ENCODE measurements around the gene CYB5R4.

CYB5R4 gene, protein sequence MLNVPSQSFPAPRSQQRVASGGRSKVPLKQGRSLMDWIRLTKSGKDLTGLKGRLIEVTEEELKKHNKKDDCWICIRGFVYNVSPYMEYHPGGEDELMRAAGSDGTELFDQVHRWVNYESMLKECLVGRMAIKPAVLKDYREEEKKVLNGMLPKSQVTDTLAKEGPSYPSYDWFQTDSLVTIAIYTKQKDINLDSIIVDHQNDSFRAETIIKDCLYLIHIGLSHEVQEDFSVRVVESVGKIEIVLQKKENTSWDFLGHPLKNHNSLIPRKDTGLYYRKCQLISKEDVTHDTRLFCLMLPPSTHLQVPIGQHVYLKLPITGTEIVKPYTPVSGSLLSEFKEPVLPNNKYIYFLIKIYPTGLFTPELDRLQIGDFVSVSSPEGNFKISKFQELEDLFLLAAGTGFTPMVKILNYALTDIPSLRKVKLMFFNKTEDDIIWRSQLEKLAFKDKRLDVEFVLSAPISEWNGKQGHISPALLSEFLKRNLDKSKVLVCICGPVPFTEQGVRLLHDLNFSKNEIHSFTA

DNA sequence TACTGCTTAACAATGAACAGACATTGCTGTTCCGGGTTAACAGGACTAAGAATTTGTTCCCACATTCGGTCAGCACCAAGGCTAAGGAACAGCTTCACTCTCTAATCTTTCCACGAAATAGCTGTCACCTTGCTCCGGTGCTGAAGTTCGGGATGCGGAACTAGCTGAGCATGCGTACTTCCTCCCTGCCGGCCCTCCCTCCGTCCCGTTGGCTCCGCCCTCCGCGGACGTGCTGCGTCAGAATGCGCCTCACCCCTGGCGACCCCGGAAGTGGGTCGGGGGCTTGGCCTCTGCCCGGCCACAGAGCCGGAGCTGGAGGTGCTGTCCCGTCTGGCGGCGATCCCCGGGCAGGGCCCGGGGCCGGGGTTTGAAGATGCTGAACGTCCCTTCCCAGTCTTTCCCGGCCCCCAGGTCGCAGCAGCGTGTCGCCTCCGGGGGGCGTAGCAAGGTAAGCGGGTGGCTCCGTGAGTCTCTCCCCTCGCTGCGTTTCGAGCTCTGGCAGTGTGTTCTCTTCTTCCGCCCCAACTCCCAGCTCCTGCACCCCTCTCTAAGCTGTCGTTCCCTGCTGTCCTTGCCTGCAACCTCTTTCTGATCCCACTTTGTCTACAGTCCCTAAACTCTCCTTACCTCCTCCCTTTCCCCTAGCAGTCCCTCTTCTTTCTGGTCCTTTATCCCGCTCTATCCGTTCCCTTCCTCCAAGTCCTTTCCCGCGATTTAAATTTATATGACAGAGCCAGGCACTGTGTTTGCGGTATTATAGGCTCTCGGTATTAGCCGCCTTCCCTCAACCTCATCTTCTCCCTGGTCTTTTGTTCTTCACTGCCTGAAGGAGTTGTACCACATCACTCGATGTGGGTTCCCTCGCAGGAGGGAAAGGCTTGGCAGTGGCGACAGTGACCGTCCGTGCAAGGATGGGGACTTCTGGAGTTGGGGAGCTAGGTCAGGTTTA is at the start of gene CYB5R4:
CYB5R4 (plus strand) TSS at position 280 of the 949 bp plus-strand sequence; CDS start at position 374, 94 bp downstream.
- DNase-seq (ENCODE audit: low read depth in 2 of 3, low spot score in 1 of 3) = peak; percentile 89 to 91 (median 91)

DNA sequence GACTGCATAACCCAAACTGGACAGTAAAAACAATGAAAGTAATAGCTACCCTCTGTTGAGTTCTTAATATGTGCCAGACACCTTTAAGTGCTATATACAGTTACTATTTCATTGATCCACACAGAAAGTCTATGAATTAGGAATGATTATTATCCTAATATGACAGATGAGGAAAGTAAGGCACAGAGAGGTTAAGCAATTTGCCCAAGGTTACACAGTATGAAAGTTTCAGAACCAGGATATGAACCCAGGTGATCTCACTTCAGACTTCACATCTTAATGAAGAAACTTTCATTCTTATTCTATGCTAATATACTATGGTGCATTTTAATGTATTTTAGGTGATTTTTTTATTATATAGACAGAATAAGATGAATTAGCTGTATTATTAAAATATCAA is 46.9 kb upstream of the CYB5R4 start:
- DNase-seq (ENCODE audit: low read depth in 2 of 3, low spot score in 1 of 3) = no peak

DNA sequence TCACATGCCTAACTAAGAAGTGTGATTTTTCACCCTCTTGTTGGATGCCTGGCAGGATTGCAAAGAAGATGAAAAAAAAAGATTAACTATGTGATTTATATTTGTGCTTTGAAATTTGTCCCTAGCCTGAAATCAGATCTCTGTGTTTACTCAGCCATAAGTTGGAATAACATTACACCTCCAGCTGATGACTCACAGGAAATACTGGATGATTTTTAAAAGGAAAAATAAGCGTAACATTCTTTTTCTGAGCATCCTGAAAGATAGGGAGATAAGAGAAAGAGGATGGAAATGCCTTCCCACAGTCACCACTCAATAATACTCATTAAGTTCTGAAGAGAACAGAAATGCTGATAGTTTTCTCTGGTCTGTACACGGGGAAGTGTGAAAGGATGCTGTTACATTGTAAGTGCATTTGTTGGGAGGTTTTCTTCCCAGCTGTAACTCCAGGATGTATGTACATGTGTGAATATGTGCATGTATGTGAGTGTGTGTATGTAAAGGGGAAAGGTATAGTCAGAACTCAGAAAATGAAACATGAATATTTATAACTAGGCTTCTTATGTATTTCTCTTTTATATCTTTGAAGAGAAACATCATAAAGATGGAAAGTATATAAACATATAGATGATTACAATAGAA is 43.7 kb upstream of the CYB5R4 start:
- DNase-seq (ENCODE audit: low read depth in 2 of 3, low spot score in 1 of 3) = no peak

DNA sequence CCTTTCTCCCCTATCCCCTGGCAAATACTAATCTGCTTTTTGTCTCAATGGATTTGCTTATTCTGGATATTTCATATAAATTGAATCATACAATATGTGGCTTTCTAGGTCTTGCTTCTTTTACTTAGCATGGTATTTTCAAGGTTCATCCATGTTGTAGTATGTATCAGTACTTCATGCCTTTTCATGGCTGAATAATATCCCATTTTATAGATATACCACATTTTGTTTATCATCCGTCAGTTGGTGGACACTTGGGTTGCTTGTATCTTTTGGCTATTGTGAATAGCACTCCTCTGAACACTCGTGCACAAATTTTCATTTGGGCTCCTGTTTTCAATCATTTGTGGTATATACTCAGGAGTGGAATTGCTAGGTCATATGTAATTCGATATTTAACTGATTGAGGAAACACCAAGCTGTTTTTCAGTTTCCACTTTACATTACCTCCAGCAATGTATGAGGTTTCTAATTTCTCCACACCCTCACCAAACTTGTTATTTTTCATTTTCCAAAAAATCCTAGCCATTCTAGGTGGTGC is 36.8 kb upstream of the CYB5R4 start:
- DNase-seq (ENCODE audit: low read depth in 2 of 3, low spot score in 1 of 3) = no peak

DNA sequence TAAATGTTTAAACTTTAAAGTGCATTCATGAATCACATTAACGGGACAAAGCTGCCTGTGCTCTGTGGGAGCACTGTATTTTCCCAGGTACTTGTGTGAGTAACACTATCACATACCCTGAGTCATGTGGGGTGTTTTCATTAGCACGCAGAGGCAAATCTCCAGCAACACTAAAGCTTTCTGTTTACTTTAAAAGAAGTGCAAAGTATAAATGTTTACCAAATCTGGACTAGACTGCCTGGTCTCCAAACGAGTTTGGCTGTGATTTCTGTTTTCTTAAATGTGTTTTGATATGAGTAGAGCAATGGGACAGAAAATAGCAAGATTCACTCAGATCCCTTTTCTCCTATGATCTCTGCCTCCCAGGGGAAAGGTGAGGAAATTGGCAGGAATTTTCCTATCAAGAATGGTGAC is 35.1 kb upstream of the CYB5R4 start:
- no peak for DNase-seq (ENCODE audit: low read depth in 2 of 3, low spot score in 1 of 3)

DNA sequence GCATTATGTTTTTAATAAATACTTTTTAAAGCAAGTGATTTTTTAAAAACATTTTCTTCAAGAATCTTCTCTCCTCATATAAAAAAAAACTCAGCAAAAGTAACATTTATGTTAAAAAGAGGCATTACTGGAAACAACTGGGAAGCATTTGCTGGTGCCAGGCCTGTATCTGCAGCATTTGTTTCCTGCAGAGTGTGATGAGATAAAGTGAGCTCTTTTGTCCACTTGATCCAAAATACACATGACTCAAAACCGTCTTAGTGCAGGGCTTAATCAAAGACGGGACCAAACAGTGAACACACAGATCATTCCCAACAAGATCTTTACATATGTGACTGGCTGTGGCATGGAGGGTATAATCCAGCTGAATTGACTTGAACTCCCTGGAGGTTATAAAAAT is 34.7 kb upstream of the CYB5R4 start:
- no peak for DNase-seq (ENCODE audit: low read depth in 2 of 3, low spot score in 1 of 3)

DNA sequence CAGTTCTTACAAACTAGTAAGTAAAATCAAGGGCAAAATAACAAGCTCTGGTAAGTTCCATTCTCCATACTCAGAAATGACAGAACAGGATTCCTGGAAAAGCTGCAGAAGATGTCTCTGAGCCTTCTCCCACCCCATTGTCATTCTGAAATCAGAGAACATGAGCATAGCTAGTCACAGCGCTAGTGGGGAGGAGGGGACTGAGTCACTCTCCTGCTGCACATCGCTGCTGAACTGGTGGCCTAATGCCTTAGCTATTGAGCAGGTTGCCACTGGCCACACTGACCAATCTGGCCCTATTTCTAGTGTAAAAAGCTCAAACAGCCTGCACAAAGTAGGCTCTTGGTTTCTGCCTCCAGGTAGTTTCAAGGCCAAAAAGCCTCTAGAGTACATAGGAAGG is 32.4 kb upstream of the CYB5R4 start:
- DNase-seq (ENCODE audit: low read depth in 2 of 3, low spot score in 1 of 3) = no peak

DNA sequence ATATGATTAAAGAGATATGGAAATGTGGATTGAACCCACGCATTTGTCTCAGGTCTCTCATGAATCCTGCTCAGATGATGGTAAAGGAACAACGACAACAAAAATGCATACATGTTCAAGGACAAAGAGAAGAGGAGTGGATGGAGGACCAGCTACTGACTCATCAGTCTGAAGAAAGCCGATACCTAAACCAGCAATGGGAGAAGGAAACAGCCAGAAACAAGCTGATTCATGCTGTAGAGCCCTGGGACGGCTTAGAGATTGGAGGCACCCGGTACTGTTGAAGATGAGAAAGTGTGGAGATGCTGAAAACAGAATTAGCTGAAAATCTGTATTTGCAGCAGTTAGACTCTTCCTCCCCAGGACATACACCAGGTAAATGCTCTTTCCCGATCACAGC is 20.8 kb upstream of the CYB5R4 start:
- no peak for DNase-seq (ENCODE audit: low read depth in 2 of 3, low spot score in 1 of 3)

DNA sequence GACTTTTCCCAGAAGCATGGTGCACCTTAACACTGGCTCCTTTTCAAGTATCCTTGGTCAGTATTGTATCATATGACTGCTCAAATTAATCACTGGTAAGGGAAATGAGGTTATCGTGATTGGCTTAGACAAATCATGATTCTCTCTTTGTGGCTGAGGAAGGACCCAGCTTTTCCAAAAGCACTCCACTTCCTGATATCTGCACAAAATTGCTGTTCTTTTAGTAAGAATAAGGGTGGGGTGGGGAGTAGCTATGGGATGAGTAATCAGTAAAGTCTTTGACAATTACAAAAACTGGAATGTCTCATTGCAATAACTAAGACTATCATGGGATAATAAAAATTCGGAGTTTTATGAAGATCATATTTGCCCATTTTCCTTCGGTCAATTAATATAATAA is 15.3 kb upstream of the CYB5R4 start:
- no peak for DNase-seq (ENCODE audit: low read depth in 2 of 3, low spot score in 1 of 3)

DNA sequence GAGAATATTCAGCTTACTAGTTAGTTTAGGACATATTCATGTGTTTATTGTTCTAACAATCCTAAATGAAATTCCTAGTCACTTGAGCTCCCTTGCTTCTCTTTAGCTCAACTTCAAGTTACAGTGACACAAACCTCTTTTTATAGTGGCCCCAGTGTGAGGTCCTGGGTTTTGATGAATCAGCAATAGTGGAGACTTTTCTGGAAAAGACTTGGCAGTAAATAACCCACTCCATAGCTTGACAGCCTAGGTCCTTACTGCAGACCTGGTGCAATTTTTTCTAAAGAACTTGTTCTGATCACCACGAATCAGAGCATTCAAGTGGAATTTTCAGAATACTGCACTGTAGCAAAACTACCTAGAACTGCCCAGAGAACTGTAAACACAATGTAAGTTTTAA is 13.2 kb upstream of the CYB5R4 start:
- no peak for DNase-seq (ENCODE audit: low read depth in 2 of 3, low spot score in 1 of 3)

DNA sequence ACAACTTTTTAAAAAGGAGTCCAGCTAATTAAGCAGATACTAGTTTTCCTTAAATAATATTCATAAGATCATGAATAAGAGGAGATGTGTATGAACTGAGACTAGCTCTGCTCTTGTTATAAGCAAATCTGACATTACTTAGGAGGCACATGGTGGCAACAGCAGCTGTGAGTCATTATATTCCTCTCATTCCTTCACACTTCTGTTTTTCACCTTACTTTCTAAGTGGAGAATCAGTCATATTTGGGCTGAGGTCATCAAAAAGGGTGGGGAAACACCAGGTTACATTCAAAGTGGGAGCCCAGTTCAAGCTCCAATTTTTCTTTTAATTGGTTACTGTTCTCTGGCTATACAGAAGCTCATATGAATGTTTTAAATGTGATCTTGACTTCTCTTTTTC is 12.3 kb upstream of the CYB5R4 start:
- no peak for DNase-seq (ENCODE audit: low read depth in 2 of 3, low spot score in 1 of 3)

DNA sequence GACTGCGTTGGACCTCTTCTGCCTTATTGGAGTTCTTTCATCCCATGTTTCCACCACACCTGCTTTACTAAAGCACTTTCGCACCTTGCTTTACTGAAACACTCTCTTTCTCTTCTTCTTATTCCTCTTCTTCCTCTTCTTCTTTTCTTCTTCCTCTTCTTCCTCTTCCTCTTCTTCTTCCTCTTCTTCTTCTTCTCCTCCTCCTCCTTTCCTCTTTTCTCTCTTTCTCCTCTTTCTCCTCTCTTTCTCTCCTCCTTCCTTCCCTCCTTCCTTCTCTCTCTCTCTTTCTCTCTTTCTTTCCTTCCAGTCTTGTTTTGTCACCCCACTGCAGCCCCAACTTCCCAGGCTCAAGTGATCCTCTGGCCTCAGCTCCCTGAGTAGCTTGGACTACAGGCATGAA is 10.4 kb upstream of the CYB5R4 start:
- no peak for DNase-seq (ENCODE audit: low read depth in 2 of 3, low spot score in 1 of 3)

DNA sequence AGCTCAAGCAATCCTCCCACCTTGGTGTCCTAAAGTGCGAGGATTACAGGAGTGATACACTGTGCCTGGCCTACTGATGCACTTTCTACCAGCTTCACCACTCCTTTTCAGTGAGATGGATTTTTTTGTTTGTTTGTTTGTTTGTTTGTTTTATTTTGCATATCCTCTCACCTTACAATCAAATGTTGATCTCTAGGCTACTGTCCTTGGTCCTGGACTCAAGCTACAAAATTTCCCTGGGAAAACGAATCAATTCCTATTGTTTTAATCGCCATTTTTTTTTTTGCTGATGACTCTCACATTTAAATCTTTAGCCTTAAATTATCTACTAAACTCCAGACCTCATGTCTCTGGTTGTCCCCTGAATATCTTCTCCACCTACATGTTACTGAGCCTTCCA is 9.9 kb upstream of the CYB5R4 start:
- no peak for DNase-seq (ENCODE audit: low read depth in 2 of 3, low spot score in 1 of 3)

DNA sequence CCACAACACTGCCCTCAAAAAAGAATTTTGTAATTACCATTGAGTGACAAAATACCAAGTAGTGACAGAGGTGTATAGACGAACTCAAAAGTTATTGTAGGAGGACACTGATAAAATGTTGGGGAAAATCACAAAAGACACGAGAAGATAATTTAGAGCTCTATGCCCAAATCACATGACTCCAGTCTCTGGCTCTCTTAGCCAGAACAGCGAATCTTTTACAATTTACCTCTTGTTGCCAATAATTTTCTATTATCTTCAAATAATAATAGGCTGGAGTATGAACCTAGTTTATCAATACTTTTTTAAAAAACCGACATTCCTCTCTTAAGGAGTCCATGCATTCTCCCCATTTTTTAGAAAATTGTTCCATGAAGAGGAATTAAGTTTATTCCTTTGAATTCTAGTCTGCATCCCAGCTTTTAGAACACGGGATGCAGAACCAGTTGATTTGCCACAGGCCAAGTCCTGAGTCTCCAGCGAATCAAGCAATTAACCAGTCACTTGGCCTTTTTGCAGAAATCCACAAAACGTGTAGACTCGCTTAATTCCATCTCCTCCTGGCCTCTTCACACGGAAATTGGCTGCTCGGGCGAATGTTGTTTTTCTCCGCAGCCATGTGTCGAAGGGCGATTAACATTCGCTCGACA is 6.8 kb upstream of the CYB5R4 start:
- DNase-seq (ENCODE audit: low read depth in 2 of 3, low spot score in 1 of 3) = no peak

DNA sequence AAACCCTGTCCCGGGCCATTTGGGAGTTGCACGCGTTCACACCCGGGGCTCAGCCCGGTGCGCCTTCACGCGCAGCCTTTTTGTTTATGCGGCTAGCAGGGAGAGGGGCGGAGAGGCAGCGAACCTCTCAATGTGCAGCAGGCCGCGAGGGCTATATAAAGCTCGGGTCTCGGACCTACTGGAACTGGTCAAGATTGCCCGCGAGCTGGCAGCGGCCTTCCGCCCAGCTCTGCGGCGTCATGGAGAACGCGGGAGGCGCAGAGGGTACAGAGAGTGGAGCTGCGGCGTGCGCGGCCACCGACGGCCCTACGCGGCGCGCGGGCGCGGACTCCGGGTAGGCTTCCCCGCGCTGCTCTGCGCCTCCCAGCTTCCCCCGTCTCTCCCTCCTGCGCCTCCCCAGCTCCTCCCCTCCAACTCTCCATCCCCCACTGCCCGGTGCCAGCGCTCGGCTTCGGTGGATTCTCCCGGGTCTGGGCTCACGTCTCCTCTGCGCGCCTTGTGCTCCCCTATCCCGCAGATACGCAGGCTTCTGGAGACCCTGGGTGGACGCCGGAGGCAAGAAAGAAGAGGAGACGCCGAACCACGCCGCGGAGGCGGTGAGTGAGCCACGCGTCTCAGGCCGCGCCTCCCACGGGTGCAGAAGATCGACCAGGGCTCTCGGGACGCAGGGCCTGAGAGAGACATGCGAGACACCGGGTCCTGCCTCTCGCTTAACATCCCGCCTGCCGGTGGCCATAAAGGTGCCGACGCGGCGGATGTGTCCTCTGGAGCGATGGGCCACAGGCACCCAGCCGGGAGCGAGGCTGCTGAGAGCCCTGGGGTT is 6.1 kb upstream of the CYB5R4 start, which contains the start of gene RIPPLY2:
RIPPLY2 (plus strand) TSS at position 183 of the 823 bp plus-strand sequence; CDS start at position 240, 57 bp downstream.
- no peak for DNase-seq (ENCODE audit: low read depth in 2 of 3, low spot score in 1 of 3)

DNA sequence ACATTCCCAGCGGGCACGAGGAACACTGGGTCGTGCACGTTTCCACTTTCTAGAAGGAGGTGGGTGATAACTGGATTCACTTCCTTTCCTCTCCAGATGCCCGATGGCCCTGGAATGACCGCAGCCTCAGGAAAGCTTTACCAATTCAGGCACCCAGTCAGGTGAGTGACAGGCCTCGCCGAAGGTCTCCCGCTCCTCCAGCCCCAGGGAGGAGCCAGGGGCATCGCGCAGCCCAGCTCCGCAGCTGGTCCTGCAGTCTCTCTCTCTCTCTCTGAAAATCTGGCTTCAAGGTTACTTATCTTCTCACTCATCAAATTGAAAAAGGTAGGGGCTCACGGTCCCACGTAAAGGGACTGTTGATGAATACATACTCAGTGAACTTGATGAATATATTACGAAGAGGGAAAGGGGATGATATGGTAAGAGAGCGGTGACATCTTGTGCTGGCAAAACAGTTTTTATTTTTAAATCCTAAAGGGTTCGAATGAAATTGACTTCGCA is 5.4 kb upstream of the CYB5R4 start:
- no peak for DNase-seq (ENCODE audit: low read depth in 2 of 3, low spot score in 1 of 3)

DNA sequence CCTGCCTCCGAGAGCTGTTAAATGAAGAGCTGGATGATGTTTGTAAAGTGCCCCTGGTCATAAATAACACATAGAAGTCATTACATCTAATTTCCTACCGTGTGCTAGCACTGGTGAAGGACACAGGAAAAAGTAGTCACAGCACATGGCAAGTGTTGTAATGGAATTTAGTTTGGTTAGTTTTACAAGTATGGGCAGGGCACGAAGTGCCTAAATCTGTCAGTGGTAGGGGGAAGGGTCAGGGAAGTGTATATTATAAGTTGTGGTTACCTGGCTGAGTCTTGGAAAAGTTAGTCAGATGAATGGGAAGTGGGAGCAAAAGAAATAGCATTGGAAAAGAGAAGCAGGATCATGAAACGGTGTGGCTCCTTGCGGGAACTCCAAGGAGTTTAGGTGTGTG is 4.7 kb upstream of the CYB5R4 start:
- no peak for DNase-seq (ENCODE audit: low read depth in 2 of 3, low spot score in 1 of 3)

DNA sequence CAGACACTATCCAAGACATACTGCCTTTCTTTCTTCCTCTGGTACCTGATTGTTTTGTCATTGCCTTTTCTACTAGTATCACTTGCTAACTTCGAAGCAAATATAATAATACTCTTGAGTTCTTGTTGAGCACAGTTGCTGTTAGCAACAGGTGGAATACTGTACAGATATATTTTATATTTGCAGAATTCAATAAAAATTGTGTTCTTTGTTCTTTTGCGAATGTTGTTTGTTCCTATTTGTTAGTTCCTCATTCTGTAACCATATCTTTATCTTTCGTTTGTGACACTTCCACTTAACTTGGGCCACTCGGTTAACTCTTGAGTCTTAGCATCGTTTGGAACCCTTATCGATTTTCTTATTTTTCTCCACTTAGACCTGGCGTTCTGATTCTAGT is 868 bp downstream of the CYB5R4 start:
- DNase-seq (ENCODE audit: low read depth in 2 of 3, low spot score in 1 of 3) = no peak

DNA sequence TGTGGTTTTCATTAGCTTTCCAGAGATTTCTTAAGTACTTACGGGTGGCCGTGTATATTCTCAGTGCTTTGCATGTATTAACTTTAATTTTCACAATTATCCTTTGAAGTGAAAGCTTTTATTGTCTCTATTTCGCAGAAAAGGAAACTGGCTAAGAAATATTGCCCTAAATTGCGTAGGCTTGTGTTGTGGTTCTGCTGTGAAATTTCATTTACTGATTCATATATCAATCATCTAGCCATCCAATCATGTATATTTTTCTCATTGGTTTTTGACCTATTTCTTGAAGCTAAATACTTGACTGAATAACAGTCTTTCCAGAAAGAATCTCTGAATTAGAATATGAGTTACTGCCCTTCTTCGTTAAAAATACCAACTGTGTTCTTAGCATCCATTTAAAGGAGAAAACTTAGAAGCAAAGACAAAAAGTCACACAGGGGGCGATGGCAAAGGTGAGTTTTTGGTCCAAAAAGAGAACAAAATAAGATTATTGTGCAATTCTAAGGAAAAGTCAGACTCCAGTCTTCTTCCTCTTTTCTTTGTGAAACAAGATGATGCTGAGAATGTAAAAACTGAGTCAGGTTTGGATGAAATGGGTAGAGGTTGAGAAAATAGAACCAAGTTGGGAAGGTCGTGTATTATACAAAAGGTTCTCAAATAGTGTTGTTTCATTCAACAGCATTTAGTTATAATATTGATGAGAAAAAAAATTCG is 1.4 kb downstream of the CYB5R4 start:
- no peak for DNase-seq (ENCODE audit: low read depth in 2 of 3, low spot score in 1 of 3)
